GM12892 (cell line): ENCODE data around the gene BMP6.
"Not testable (repeated sequence)": the region's sequence is repeated elsewhere in the genome, so short reads cannot be mapped to it uniquely, and the experiment has no call there.

Experiments
- DNase-seq: peaks from one replicate; pipeline ENCODE4 v3.0.0; 2011; ENCODE audit not compliant: insufficient read length
- FAIRE-seq: peaks from 2 replicates; lab custom pipeline; 2011; peaks lifted over from hg19 to GRCh38; lab: Jason Lieb, UNC
- POLR2A ChIP-seq: IDR thresholded peaks from 2 replicates; pipeline ENCODE4 v1.6.1; 2011; ENCODE audit warnings: low read depth, low read length, control low read depth
- POLR2AphosphoS5 ChIP-seq: IDR thresholded peaks from 2 replicates; pipeline ENCODE4 v1.6.1; 2011; ENCODE audit warnings: low read depth, low read length, control low read depth
- TAF1 ChIP-seq: IDR thresholded peaks from 2 replicates; pipeline ENCODE4 v1.6.1; 2011; ENCODE audit warnings: low read depth, mild to moderate bottlenecking, control low read depth, low read length, borderline replicate concordance

The BMP6 gene

GRCh38 chr6:7882505-7883257 lies 156.8 kb downstream of the BMP6 start:
- FAIRE-seq = no peak
- TF ChIP-seq POLR2A (no peak), TAF1 (no peak), POLR2AphosphoS5 (no peak)

GRCh38 chr6:7883381-7883780 lies 157.5 kb downstream of the BMP6 start:
- TF ChIP-seq POLR2A (no peak), TAF1 (no peak), POLR2AphosphoS5 (no peak)
- FAIRE-seq (no peak), DNase-seq (no peak)

More at GRCh38 chr6:7882505-7883257, 156.8 kb downstream of the BMP6 start:
- DNase-seq = no peak

GRCh38 chr6:7886132-7886531 lies 160.2 kb downstream of the BMP6 start:
- no peak for DNase-seq
- TF ChIP-seq POLR2A (no peak), TAF1 (no peak), POLR2AphosphoS5 (no peak)
- FAIRE-seq = no peak

DNA sequence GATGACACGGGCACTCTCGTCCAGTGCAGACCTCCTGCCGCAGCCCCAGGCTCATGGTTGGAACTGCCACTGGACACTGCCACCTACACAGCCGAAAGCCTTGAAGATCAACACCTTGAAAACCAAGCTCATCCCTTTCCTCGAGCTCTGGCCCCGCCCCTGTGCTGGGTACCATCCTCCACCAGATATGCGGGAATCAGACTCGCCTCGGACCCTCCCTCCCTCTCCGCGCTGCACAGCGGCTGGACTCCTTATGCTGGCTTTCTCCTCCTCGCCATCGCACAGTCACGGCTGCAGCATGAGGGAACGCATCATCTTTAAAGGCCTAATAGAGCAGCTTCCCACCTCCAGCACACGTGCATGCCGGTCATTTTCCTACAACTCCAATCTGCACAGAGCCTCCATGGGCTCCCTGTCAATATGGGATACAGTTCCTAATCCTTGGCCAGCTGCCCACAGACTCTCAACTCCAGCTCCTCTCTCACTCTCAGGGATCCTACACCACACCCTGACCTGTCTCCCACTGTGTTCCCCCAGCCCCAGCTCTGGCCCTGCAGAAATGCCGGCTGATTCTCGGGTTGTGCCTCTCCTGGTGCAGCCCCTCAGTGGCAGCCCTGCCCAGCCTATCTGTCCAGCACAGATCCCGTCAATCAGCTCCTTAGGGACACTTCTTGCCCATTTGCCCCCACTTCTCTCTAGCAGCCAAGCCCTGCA lies 161.5 kb downstream of the BMP6 start:
- TF ChIP-seq POLR2A = no peak
- TF ChIP-seq POLR2AphosphoS5 = peak; percentile 47; the same call in 1 of the 2 replicates
- FAIRE-seq (no peak), DNase-seq (no peak)

DNA sequence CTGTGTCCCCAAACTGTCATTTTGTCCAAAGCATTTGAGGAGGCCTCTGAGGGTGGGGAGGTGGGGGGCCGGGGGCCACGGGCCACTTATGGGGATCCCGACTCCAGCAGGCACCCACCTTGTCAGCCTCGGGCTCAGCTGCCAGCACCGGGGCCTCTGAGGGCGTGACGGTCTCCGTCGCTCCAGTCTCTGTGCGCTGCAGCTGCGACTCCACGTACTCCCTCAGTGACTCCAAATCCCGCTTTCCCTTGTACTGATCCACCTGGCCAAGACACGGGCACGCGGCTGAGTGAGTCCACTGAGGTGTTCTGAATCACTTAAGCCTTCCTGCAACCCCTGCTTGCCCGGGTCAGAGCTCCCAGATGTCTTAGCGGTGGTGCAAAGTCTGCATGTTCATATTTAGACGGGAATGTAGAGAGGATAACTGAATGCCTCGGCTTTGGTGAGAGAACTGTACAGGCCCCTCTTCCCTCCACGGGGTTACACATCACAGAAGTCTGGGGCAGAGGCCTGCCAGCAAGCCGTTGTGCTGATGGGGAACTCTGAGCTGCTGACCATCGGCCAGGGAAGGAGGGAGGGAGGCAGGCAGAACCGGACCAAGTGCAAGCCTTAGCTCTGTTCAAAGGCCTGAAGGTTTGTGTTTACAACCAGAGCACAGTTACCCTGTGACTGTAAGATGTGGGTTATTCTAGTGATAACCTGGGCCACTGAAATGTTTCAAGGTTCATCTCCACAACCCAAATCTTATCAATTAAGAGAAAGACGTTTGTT lies 162.9 kb downstream of the BMP6 start:
- FAIRE-seq = no peak
- no peak for DNase-seq
- no peak for TF ChIP-seq TAF1
- TF ChIP-seq POLR2AphosphoS5 = peak; percentile 15; the same call in 1 of the 2 replicates

DNA sequence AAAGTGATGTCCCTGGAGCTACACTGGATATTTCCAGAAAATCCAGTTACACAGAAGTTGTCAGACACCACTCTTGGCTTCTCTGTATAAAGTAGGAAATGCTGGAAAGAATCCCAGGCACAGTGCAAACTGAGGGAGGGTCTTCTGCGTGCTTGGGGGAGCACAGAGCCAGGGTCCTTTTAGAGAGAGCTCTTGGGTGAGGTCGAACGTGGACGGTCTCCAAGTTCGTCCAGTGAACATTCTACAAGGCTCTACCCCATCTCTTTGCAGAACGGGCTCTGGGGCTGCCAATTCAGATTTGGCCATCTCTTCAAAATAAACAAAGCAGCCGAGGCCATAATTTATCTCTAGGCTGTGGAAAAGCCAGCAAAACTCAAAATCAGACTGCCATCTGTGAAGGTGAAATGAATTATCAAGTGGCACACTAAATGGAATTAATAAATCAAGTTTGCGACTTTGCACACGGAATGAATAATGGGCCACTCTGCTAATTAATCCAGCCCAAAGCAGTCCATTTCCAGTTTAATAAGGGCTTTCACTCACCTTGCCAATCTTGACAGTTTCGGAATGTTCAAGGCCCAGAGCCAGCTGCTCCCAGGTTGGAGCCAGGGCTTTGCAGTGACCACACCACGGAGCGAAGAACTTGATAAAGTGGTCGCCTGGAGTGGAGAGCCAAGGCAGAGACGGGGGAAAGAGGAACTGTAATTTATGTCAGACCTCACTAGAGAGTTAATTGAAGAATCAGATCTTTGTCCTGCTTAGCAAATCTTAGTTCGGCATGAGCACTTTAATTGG lies 165.4 kb downstream of the BMP6 start:
- TF ChIP-seq POLR2AphosphoS5 (no peak), POLR2A (no peak), TAF1 (no peak)
- FAIRE-seq (no peak), DNase-seq (no peak)

GRCh38 chr6:7892367-7892766 lies 166.5 kb downstream of the BMP6 start:
- FAIRE-seq, DNase-seq: not testable (repeated sequence)

GRCh38 chr6:7893342-7893741 lies 167.4 kb downstream of the BMP6 start:
- TF ChIP-seq POLR2A (peak; percentile 58), TAF1 (no peak), POLR2AphosphoS5 (peak; percentile 60; the same call in 1 of the 2 replicates)
- FAIRE-seq = no peak
- no peak for DNase-seq

GRCh38 chr6:7894262-7895124 lies 168.6 kb downstream of the BMP6 start:
- TF ChIP-seq TAF1 = no peak
- TF ChIP-seq POLR2AphosphoS5 = no peak
- no peak for TF ChIP-seq POLR2A
- FAIRE-seq = no peak
- no peak for DNase-seq

DNA sequence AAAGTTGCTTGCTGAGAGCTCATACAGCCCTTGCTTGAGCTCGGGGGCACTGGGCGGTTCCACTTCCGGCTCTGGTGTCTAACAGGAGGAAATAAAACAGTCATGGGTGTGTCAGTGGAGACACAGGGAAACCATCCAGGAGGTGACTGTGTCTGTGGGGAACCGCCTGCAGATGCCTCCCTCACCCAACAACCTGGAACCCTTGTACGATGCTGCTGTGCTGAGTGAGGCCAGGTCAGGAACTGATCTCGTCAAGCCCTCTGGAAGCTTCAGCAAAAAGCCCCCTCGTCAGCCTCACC lies 169.2 kb downstream of the BMP6 start:
- no peak for TF ChIP-seq POLR2AphosphoS5
- TF ChIP-seq POLR2A = no peak; the same call in 1 of the 2 replicates
- TF ChIP-seq TAF1 = no peak
- DNase-seq (no peak), FAIRE-seq (no peak)
